WTC11 (cell line): Measurements from ENCODE around the gene ACAT2. TPM values are rescaled to one million over a fixed set of nuclear protein-coding genes. Genes with fewer than 3 reads are reported as not detected.
"Not testable (repeated sequence)": the region's sequence is repeated elsewhere in the genome, so short reads cannot be mapped to it uniquely, and the experiment has no call there.

Experiments used
- ATAC-seq: fragments of 200-7000 bp; cut with Tn5 transposase; 2 replicates; pipeline ENCODE4 v1.10.0; 2021; ENCODE audit warnings: mild to moderate bottlenecking, moderate library complexity
- CTCF ChIA-PET: fragments of 300-600 bp; sonication (Branson Sonifier 250); formaldehyde crosslinking; loops from one replicate; lab custom pipeline; 2021; ENCODE audit warnings: antibody characterized with exemption; lab: Charles Lee
- POLR2A ChIA-PET: fragments of 350-600 bp; sonication (Branson Sonifier 250); formaldehyde crosslinking; loops from one replicate; lab custom pipeline; 2021; ENCODE audit warnings: antibody characterized with exemption; lab: Charles Lee
- DNase-seq: peaks from one replicate; pipeline ENCODE4 v3.0.0; 2021; ENCODE audit warnings: low spot score
- H3K27ac Mint-ChIP-seq: 2 replicates; pipeline ENCODE4 v1.8.0; 2021; ENCODE audit warnings: mixed read lengths
- H3K27me3 Mint-ChIP-seq: 2 replicates; pipeline ENCODE4 v1.8.0; 2021; ENCODE audit warnings: low read depth, mild to moderate bottlenecking, moderate library complexity, mixed read lengths
- H3K36me3 Mint-ChIP-seq: 2 replicates; pipeline ENCODE4 v1.8.0; 2021; ENCODE audit warnings: mixed read lengths
- H3K4me1 Mint-ChIP-seq: 2 replicates; pipeline ENCODE4 v1.8.0; 2022; ENCODE audit warnings: mixed read lengths
- H3K4me3 Mint-ChIP-seq: 2 replicates; pipeline ENCODE4 v1.8.0; 2021; ENCODE audit warnings: mild to moderate bottlenecking, moderate library complexity, mixed read lengths
- H3K9me3 Mint-ChIP-seq: 2 replicates; pipeline ENCODE4 v1.8.0; 2021; ENCODE audit warnings: mixed read lengths
- FOXJ3 ChIP-seq: sonication (generic); formaldehyde crosslinking; IDR thresholded peaks from 2 replicates; pipeline ENCODE4 v1.9.0; 2021; ENCODE audit warnings: missing genetic modification reagents, mild to moderate bottlenecking, borderline replicate concordance
- GABPB1 ChIP-seq: sonication (generic); formaldehyde crosslinking; IDR thresholded peaks from 2 replicates; pipeline ENCODE4 v1.8.1; 2023; ENCODE audit warnings: mild to moderate bottlenecking, missing genetic modification reagents
- HMGA2 ChIP-seq: fragments of 250-450 bp; sonication (Bioruptor Pico); IDR thresholded peaks from 2 replicates; pipeline ENCODE4 v1.4.0; 2021; ENCODE audit warnings: mild to moderate bottlenecking, moderate library complexity
- IRF2 ChIP-seq: sonication (generic); formaldehyde crosslinking; IDR thresholded peaks from 2 replicates; pipeline ENCODE4 v1.8.0; 2022; ENCODE audit warnings: low read depth, missing genetic modification reagents, borderline replicate concordance
- KAT7 ChIP-seq: sonication (generic); formaldehyde crosslinking; IDR thresholded peaks from 2 replicates; pipeline ENCODE4 v1.8.1; 2023; ENCODE audit warnings: missing genetic modification reagents, mild to moderate bottlenecking, borderline replicate concordance
- MYBL2 ChIP-seq: sonication (generic); formaldehyde crosslinking; IDR thresholded peaks from 2 replicates; pipeline ENCODE4 v1.8.1; 2023; ENCODE audit warnings: mild to moderate bottlenecking, moderate library complexity, missing genetic modification reagents
- NFATC4 ChIP-seq: fragments of 250-450 bp; sonication (Bioruptor Pico); IDR thresholded peaks from 2 replicates; pipeline ENCODE4 v1.9.0; 2021; ENCODE audit warnings: mild to moderate bottlenecking
- NFYB ChIP-seq: sonication (generic); formaldehyde crosslinking; conservative IDR thresholded peaks from 2 replicates; pipeline ENCODE4 v1.8.0; 2022; ENCODE audit warnings: low read depth, missing genetic modification reagents
- TEAD4 ChIP-seq: sonication (generic); formaldehyde crosslinking; IDR thresholded peaks from 2 replicates; pipeline ENCODE4 v1.8.0; 2022; ENCODE audit warnings: mild to moderate bottlenecking, missing genetic modification reagents
- ZNF121 ChIP-seq: sonication (generic); formaldehyde crosslinking; IDR thresholded peaks from 2 replicates; pipeline ENCODE4 v1.8.0; 2023; ENCODE audit warnings: missing genetic modification reagents
- ZNF232 ChIP-seq: sonication (generic); formaldehyde crosslinking; IDR thresholded peaks from 2 replicates; pipeline ENCODE4 v1.8.0; 2022; ENCODE audit warnings: mild to moderate bottlenecking, missing genetic modification reagents
- ZNF396 ChIP-seq: fragments of 250-450 bp; sonication (Bioruptor Pico); IDR thresholded peaks from 2 replicates; pipeline ENCODE4 v1.8.0; 2021; ENCODE audit warnings: mild to moderate bottlenecking, moderate library complexity, borderline replicate concordance
- total RNA-seq: library from RNA; stranded (reverse); gene quantifications from 3 replicates; pipeline ENCODE4 v1.2.3, GENCODE V29; 2021
- TF ChIP-seq, protein P1 (sequence below): fragments of 250-450 bp; sonication (Bioruptor Pico); IDR thresholded peaks from 2 replicates; pipeline ENCODE4 v1.9.0; 2021; ENCODE audit warnings: mild to moderate bottlenecking
- TF ChIP-seq, protein P2 (sequence below): sonication (generic); formaldehyde crosslinking; IDR thresholded peaks from 2 replicates; pipeline ENCODE4 v1.8.0; 2023; ENCODE audit warnings: missing genetic modification reagents
- TF ChIP-seq, protein P3 (sequence below): sonication (generic); formaldehyde crosslinking; conservative IDR thresholded peaks from 2 replicates; pipeline ENCODE4 v1.8.1; 2022; ENCODE audit warnings: mild to moderate bottlenecking, missing genetic modification reagents
- TF ChIP-seq, protein P4 (sequence below): sonication (generic); formaldehyde crosslinking; IDR thresholded peaks from 2 replicates; pipeline ENCODE4 v1.8.1; 2022; ENCODE audit warnings: mild to moderate bottlenecking, missing genetic modification reagents, moderate library complexity, borderline replicate concordance
- TF ChIP-seq, protein P5 (sequence below): fragments of 250-450 bp; sonication (Bioruptor Pico); conservative IDR thresholded peaks from 2 replicates; pipeline ENCODE4 v1.9.0; 2021; ENCODE audit warnings: mild to moderate bottlenecking
- TF ChIP-seq, protein P6 (sequence below): sonication (generic); formaldehyde crosslinking; IDR thresholded peaks from 2 replicates; pipeline ENCODE4 v1.8.1; 2023; ENCODE audit warnings: mild to moderate bottlenecking, missing genetic modification reagents, moderate library complexity

ACAT2 gene
- total RNA-seq, 1 experiment from 2014 or later, result 138 TPM

DNA sequence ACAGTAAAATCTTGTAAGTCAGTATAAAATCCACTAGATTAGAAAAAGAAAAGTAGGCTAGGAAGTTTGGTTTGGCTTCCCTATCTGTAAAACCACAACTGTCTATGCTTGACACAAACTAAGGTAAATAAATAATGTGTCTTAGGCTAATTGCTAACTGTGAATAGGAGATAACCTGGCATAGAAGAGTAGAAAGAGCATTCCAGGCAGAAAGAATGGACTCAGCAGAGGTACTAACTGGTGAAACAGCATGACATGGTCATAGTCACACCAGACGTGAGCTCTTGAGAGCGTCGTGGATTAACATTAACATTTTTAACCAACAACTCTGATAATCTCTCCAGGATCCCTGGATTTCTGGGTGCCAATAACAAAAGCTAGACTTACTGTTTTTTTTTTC, 43.2 kb upstream of the ACAT2 start:
- POLR2A ChIA-PET, result no interaction called here
- Mint-ChIP-seq H3K4me1 (peaks cover 3% of the 10 kb centered on the region; the same call in 1 of the 2 replicates), H3K4me3 (no peak overlapping the region), H3K27ac (peak overlapping the region; percentile 13; the same call in 1 of the 2 replicates), H3K27me3 (no peaks in the 10 kb centered on the region), H3K36me3 (peaks cover 4% of the 10 kb centered on the region; the same call in 1 of the 2 replicates)
- no peak for ATAC-seq
- no peak for DNase-seq
- CTCF ChIA-PET, result no interaction called here
- TF ChIP-seq, protein P1, sequence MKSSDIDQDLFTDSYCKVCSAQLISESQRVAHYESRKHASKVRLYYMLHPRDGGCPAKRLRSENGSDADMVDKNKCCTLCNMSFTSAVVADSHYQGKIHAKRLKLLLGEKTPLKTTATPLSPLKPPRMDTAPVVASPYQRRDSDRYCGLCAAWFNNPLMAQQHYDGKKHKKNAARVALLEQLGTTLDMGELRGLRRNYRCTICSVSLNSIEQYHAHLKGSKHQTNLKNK (CRISPR knock-in tag), result no peak
- TF ChIP-seq TEAD4, result no peak
- TF ChIP-seq IRF2 (CRISPR knock-in tag), result no peak
- no peak for TF ChIP-seq NFYB (CRISPR knock-in tag)
- TF ChIP-seq, all 79 proteins: peak for 0
- no peaks in the 10 kb centered on the region; the same call in 1 of the 2 replicates for H3K9me3 Mint-ChIP-seq

DNA sequence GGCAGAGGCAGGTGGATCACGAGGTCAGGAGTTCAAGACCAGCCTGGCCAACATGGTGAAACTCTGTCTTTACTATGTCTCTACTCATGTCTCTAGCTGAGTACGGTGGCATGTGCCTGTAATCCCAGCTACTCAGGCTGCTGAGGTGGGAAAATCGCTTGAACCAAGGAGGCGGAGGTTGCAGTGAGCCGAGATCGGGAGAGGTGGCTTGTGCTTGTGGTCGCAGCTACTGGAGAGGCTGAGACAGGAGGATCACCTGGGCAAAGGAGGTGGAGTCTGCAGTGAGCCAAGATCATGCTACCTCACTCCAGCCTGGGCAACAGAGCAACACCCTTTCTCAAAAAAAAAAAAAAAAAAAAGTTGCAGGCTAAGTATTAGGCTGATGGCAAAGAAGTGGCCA, 42.6 kb upstream of the ACAT2 start:
- ChIA-PET POLR2A (interaction anchor here (0.7 kb wide), 1 partner anchor 420 kb away, joined by 5 read pairs; no protein-coding TSS in a partner anchor), CTCF (no interaction called here)
- Mint-ChIP-seq H3K4me1 (peaks cover 3% of the 10 kb centered on the region; the same call in 1 of the 2 replicates), H3K4me3 (no peak overlapping the region), H3K27me3 (no peaks in the 10 kb centered on the region), H3K27ac (no peak overlapping the region), H3K36me3 (peaks cover 7% of the 10 kb centered on the region), H3K9me3 (no peaks in the 10 kb centered on the region; the same call in 1 of the 2 replicates)
- no peak for TF ChIP-seq MYBL2
- TF ChIP-seq, protein P2, sequence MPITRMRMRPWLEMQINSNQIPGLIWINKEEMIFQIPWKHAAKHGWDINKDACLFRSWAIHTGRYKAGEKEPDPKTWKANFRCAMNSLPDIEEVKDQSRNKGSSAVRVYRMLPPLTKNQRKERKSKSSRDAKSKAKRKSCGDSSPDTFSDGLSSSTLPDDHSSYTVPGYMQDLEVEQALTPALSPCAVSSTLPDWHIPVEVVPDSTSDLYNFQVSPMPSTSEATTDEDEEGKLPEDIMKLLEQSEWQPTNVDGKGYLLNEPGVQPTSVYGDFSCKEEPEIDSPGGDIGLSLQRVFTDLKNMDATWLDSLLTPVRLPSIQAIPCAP (CRISPR knock-in tag), result no peak
- TF ChIP-seq ZNF232 (CRISPR knock-in tag), result no peak
- TF ChIP-seq, protein P3, sequence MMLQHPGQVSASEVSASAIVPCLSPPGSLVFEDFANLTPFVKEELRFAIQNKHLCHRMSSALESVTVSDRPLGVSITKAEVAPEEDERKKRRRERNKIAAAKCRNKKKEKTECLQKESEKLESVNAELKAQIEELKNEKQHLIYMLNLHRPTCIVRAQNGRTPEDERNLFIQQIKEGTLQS, result no peak
- TF ChIP-seq, protein P4, sequence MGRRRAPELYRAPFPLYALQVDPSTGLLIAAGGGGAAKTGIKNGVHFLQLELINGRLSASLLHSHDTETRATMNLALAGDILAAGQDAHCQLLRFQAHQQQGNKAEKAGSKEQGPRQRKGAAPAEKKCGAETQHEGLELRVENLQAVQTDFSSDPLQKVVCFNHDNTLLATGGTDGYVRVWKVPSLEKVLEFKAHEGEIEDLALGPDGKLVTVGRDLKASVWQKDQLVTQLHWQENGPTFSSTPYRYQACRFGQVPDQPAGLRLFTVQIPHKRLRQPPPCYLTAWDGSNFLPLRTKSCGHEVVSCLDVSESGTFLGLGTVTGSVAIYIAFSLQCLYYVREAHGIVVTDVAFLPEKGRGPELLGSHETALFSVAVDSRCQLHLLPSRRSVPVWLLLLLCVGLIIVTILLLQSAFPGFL (CRISPR knock-in tag), result no peak
- no peak for TF ChIP-seq GABPB1 (CRISPR knock-in tag)
- TF ChIP-seq NFATC4 (CRISPR knock-in tag), result no peak
- no peak for ATAC-seq
- no peak for DNase-seq

DNA sequence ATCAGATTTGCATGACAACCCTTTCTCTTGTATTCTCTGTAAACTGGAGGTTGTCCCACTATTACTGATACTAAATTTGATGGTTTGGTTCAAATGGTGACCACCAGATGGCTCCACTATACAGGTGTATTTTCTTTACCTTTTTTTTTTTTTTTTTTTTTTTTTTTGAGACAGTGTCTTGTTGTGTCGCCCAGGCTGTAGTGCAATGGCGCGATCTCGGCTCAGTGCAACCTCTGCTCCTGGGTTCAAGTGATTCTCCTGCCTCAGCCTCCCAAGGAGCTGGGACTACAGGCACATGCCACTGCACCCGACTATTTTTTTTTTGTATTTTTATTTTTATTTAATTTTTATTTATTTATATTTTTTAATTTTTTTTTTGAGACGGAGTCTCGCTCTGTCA, 41.1 kb upstream of the ACAT2 start:
- ATAC-seq, result peak; percentile 60
- Mint-ChIP-seq H3K27me3 (no peaks in the 10 kb centered on the region), H3K4me3 (no peak overlapping the region), H3K4me1 (peaks cover 3% of the 10 kb centered on the region; the same call in 1 of the 2 replicates), H3K36me3 (peaks cover 7% of the 10 kb centered on the region), H3K27ac (no peak overlapping the region), H3K9me3 (no peaks in the 10 kb centered on the region; the same call in 1 of the 2 replicates)
- DNase-seq, result no peak
- ChIA-PET POLR2A (interaction anchor here (0.7 kb wide), 1 partner anchor 40 kb away, joined by 5 read pairs; no protein-coding TSS in a partner anchor), CTCF (interaction anchor here (0.6 to 1.5 kb wide), 4 partner anchors 17 to 526 kb away, joined by 3 to 4 read pairs (median 3); partner anchors contain the start of gene MRPL18)
- peak; percentile 77 for TF ChIP-seq HMGA2 (CRISPR knock-in tag)
- TF ChIP-seq NFATC4 (CRISPR knock-in tag), result no peak

DNA sequence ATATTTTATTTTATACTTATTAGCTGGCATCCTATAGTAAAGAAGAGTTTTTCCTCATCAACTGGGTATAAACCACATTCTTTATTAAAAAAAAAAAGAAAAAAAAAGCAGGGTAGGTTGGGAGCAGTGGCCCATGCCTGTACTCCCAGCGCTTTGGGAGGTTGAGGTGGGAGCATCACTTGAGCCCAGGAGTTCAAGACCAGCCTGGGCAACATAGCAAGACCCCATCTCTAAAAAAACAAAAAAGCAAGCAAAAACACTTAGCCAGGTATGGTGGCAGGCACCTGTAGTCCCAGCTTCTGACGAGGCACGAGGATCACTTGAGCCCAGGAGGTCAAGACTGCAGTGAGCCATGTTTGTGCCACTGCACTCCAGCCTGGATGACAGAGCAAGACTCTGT, 39.9 kb upstream of the ACAT2 start:
- H3K27me3 Mint-ChIP-seq, H3K9me3 Mint-ChIP-seq: not testable (repeated sequence)
- POLR2A ChIA-PET, result interaction anchor here (0.6 kb wide), 1 partner anchor 9 kb away, joined by 5 read pairs; no protein-coding TSS in a partner anchor
- peak; percentile 80; the same call in 1 of the 2 replicates for TF ChIP-seq ZNF121 (CRISPR knock-in tag)
- TF ChIP-seq, all 79 proteins: peak for 1; not testable (repeated sequence) for 78
- DNase-seq, CTCF ChIA-PET, H3K4me1 Mint-ChIP-seq, H3K27ac Mint-ChIP-seq, H3K36me3 Mint-ChIP-seq, ATAC-seq, H3K4me3 Mint-ChIP-seq: not testable (repeated sequence)

DNA sequence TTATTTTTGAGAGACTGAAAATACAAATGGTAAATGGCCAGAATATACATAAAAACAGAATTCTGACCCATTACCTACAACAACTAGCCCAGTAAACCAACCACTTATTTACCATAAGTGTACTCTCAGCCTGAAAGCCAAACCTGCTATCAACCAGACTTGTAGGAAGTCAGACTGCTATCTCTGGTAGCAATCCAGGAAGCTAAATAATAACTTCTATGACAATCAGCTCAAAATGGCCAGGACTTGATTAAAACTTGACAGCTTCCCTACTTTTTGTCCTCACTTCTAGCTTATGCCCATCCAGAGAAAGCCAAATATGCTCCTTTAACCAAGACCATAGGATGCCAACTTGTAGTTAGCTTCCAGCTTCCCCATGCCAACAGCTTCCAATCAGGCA, 39.2 kb upstream of the ACAT2 start:
- no peaks in the 10 kb centered on the region; the same call in 1 of the 2 replicates for H3K9me3 Mint-ChIP-seq
- H3K27ac Mint-ChIP-seq, result peak overlapping the region; percentile 86
- DNase-seq, result no peak
- peaks cover 10% of the 10 kb centered on the region for H3K4me1 Mint-ChIP-seq
- peaks cover 7% of the 10 kb centered on the region for H3K36me3 Mint-ChIP-seq
- H3K27me3 Mint-ChIP-seq, result no peaks in the 10 kb centered on the region
- ChIA-PET POLR2A (no interaction called here), CTCF (no interaction called here)
- no peak for ATAC-seq
- H3K4me3 Mint-ChIP-seq, result no peak overlapping the region
- TF ChIP-seq IRF2 (CRISPR knock-in tag) (no peak), KAT7 (CRISPR knock-in tag) (no peak), ZNF396 (CRISPR knock-in tag) (no peak), FOXJ3 (CRISPR knock-in tag) (no peak)
- TF ChIP-seq, protein P4 (CRISPR knock-in tag), result no peak
- TF ChIP-seq, protein P5, sequence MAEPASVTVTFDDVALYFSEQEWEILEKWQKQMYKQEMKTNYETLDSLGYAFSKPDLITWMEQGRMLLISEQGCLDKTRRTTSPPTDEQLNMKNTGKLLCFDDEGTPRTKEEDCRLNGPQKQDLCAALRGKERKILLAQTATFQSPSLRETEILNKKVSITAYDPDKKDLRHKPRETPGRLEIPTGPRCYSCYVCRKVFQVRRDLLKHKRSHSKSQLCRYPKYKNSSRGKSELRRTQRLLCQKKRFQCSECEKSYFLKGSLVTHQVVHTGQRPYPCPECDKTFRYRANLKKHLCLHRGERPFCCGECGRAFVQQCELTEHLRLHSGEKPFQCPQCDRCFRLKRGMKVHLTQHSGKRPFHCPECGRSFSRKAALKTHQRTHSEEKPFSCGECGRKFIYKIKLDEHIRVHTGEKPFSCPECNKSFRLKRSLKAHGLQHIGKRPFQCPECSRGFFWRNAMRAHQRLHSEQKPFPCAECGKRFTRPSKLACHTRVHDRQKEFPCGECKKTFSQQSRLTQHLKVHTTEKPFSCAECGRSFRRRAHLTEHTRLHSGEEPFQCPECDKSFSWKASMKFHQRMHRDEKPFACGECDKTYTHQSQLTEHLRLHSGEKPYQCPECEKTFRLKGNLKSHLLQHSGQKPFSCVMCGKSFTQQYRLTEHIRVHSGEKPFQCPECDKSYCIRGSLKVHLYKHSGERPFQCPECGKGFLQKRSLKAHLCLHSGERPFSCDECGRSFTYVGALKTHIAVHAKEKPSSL (CRISPR knock-in tag), result no peak
- TF ChIP-seq, protein P6, sequence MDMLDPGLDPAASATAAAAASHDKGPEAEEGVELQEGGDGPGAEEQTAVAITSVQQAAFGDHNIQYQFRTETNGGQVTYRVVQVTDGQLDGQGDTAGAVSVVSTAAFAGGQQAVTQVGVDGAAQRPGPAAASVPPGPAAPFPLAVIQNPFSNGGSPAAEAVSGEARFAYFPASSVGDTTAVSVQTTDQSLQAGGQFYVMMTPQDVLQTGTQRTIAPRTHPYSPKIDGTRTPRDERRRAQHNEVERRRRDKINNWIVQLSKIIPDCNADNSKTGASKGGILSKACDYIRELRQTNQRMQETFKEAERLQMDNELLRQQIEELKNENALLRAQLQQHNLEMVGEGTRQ (CRISPR knock-in tag), result no peak
